ENCODE measurements around the gene ANKRD11.

- TF ChIP-seq CTCF (conservative IDR thresholded peaks at IDR 0.05; ENCODE audit: low read length) (no peak), EZH2phosphoT487 (IDR thresholded peaks at IDR 0.05; ENCODE audit: borderline replicate concordance) (no peak)
These were observed 215.1 kb downstream of the ANKRD11 start for GRCh38 chr16:89275284-89275584.

Data from Loucy (cell line).